Measurements from ENCODE around the gene CTDSP2.
"Not testable (repeated sequence)": the region's sequence is repeated elsewhere in the genome, so short reads cannot be mapped to it uniquely, and the experiment has no call there.

The CTDSP2 gene

DNA sequence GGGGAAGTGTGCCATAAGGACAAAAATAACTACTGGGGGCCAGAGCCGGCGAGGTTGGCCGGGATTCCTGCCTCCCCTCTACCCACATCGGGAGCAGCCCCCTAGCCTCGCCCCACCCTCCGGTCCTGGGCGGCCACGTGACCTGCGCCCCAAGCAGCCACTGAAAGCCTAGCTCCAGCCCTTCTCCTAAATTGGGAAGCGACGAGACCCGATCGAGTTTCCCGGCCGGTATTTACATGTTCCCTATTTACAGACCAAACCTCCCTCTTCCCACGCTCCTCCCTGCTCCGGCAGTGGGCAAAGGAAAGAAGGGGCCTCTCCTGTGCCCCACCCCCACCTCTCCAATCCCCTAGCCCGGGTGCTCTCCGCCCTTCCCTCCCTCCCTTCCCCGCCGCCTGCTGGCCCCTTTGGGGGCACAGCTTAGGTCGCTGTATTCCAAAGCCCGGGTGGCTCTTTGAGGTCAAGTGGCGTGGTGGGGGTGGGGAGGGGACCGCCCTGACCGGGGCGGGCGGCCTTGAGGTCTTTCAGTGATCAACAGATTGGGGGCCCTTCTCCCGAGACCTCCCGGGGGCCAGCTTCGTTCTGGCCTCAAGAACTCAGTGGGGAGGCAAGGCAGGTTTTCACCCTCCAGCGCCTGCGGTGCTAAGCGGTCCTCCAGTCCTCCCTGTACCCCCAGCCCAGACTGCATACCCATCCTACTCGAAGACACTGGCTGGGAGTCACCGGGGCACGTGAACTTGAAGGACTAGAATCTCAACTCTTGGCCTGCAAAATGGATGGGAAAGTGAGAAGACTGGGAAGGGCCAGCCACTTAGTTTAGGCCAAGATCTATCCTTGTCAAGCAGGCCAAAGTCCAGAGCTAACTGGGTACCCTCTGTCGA, 6.3 kb upstream of the CTDSP2 start:
- no peak for DNase-seq (ENCODE audit: low read depth, low spot score)

DNA sequence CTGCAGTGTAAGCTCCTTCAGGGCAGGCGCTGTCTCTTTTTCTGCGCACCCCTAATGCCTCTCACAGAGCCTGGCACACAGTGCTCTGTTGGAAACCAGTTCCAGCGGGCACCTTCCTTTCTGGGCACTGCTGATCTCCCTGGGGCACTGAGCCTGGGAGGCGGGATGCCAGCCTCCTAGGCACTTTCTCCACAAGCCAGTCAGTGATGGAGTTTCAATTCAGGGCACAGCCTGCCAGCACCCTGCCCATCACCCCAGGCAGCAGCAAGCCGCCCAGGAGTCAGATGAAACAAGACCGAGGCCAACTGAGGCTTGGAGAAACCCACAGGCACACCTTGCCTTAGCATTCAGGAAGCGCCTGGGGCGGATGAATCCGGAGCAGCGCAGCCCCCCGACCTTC, 5.7 kb upstream of the CTDSP2 start:
- no peak for DNase-seq (ENCODE audit: low read depth, low spot score)

DNA sequence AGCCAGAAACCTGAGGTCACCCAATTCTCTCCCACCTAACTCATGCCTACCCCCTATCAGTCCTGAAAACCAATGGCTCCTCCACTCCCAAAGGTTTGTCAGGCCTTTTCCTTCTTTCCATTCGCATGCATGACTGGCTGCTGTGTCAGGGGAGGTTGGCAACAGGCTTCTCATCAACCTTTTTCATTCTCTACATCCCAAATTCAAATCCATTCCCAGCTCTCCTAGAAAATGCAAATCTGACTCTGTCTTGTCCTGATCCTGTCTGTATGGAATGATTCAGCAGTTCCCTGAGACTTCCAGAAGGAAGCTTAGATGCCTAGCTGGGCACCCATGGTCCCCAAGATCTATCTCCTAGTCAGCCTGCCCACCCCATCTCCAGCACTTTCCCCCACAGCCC, 5.0 kb upstream of the CTDSP2 start:
- DNase-seq (ENCODE audit: low read depth, low spot score), result no peak

DNA sequence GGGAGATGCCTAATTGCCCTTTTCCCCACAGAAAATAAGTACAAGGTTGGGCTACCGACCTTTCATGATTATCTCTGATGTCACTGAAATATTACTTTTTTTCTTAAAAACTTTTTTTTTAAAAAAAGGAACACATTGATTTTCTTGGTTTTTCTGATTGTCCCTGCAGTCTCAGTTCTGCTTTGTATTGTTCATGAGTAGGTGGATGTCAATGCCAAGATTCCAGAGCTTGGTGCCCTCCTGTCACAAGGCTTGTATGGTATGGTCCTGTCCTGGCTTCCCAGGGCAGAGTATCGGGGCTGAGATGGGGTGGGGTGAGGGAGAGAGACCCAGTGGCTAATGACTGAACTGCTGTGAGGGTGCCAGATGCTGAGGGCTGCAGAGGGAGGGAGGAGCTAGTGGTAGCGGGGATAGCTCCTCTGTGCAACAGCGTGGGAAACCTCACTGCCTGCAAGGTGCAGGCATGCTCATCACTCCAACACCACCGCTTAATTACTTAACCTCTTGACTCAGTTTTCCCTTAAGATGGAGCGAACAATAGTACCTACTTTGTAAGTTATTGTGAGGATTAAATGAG, 4.4 kb upstream of the CTDSP2 start:
- no peak for DNase-seq (ENCODE audit: low read depth, low spot score)

DNA sequence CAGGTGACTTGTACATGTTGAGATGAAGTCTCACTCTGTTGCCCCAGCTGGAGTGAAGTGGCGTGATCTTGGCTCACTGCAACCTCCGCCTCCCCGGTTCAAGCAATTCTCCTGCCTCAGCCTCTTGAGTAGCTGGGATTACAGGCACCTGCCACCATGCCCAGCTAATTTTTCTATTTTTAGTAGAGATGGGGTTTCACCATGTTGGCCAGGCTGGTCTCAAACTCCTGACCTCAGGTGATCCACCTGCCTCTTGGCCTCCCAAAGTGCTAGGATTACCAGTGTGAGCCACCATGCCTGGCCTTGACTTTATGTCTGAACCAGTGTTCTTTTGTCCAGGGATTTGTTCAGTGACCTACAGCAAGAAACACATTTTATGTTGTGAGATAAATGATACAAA, 2.9 kb upstream of the CTDSP2 start:
- not testable (repeated sequence) for DNase-seq (ENCODE audit: low read depth, low spot score)

DNA sequence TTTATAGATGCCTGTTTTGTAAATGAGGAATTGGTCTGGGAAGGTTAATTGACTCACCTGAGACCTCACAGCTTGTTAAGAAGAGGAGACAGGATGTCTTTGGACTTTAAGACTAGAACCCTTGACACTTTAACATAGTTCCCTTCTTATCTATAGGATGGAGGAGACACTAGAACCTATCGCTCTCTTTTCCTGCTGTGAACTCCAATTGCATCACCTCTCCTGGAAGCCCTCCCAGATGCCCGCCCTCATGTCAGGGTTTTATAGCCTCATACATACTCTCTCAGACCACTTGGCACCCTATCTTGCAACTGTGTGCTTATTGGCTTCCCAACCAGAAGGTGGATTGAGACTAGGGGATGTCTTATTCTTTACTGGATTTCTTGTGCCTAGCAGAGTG, 2.5 kb upstream of the CTDSP2 start:
- DNase-seq (ENCODE audit: low read depth, low spot score), result no peak

DNA sequence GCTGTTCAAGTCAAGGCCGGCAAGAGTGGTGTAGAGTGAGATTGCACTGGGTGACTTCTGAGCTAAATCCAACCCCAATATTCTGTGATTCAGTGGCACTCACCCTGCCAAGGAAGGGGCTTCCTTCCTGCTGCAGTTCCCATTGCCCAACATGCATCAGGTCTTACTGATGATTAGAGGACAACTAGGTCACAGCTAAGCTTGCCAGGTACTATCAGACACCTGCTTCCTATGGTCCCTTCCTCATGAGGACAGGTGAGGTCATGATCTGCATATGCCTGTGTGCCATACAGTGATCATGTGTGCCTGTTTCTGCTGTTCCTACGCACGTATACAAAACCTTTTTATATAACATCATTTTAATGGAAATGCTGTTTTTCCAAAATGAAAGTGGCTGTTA, 1.7 kb upstream of the CTDSP2 start:
- DNase-seq (ENCODE audit: low read depth, low spot score), result no peak

DNA sequence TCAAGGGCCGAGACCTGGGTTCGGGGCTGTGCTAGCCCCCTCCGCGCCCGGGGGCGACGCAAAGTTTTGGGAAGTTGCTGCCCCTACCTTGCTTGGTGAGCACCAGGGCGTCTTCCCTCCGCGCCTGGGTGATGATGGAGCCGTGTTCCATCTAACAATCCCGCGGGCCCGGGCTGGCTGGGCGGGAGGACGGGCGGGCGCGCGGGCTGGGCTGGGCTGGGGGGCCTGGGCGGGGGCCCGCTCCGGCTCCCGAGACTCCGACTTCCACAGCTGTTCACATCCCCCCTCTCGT, 298 bp downstream of the CTDSP2 start:
- no peak for DNase-seq (ENCODE audit: low read depth, low spot score)

DNA sequence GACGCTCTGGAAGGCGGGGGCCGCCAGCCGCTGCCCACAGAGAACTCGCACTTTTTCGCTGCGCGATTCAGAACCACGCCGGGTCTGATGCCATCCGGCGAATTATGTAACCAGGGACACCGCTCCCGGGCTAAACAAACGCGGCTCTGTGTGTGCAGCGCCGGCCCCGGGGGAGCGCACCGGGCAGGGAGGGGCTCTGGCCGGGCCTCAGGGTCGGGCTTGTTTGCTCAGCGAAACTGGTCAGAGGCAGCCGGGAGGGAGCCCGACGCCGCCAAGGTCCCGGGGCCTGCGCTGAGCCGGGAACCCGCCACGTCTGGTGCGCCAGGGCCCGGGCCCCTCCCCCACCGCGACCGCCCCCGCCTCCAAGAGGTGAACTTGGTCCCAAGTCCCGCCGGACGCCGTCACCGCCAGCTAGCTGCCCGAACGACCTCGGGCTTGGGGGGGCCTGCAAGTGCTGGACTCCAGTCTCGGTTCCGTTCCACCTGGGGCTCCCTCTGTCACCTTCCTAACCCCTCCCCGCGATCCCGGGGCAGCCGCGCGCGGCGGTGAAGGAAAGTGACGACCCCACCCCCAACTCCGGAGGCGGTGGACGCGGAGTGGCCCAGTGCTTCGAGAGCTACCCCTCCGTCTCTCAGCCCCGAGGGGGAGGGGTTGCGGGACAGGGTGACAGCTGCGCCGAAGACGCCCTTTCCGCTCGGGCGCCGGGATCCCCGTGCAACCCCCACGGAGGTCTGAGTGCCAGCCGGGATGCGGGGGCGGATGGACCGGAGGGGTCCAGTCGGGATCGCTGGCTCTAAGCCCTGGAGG, 848 bp downstream of the CTDSP2 start:
- DNase-seq (ENCODE audit: low read depth, low spot score), result peak; percentile 25

DNA sequence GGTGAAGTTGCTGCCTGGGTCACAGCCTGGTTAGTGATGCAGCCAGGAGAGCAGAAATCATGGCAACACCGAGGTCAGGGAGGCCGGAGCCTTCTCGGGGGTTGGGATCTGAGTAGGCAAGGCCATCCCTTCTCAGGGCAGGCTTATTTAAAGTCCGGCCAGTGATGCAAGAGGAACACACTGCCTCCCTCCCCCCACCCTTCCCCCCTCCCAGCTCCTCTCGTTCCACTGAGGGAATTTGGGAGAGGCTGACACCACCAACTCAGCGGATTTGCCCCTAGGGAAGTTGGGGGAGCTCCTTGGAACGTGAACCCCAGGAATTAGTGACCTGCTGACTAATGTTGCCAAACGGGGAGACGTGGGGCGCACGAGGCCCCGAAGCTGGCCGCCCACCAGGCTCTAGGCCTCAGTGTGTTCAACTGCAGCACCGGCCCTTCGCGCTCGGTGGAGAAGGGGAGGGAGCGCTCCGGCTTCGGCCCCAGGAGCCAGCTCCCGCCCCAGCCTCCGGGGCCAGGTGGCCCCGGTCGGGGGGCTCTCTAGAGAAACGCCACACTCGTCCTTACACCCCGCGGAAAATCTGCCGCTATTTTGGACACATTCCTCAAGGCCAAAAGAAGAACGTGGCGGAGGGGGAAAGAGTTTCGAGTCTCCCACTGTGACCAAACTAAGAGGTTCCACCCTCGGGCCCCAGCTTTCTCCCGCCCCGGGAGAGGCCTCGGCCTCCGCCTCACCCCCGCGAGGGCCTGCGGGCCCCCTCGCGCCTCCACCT, 1.6 kb downstream of the CTDSP2 start:
- no peak for DNase-seq (ENCODE audit: low read depth, low spot score)

DNA sequence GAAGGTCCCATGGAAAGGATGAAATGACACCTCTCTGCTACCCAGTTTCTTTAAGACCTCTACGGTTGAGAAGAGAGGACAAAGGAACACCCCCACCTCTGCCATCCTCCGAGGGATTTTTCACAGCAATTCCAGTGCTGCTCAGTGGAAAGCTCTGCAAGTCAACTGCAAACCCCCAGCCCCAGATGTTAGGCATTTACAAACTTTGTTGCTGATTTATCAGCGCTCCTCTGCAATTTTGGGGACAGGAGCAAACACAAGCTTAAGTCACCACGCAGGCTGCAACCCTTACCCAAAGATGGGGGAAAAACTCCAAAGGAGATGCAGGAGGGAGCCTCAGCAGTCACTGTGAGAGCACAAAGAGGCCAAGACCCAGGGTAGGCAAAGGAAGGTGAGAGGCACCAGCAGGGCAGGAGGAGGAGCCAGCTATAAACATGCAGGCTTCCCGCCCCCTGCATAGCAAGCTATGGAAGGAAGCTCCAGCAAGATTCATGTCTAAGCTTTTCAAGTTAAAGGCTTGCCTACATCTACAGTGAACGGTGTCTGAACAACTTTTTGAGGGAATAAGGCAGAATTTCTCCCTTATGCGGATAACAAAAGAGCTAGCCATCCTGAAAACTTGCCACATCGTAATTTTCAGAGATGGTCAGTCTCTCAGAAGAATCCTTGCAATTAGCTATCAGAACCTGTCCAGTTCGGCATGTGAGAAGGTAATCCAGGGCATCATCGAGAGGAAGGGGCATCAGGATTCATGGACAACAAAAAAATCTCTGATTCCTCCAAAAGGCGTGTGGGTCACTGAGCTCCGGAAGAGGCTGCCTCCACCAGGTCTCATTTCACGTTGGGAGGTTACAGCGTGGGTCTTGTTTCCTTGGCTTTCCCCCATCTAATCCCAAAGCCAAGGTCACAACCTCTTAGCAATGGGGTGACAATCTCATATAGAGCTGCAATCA, 3.9 kb downstream of the CTDSP2 start:
- no peak for DNase-seq (ENCODE audit: low read depth, low spot score)

DNA sequence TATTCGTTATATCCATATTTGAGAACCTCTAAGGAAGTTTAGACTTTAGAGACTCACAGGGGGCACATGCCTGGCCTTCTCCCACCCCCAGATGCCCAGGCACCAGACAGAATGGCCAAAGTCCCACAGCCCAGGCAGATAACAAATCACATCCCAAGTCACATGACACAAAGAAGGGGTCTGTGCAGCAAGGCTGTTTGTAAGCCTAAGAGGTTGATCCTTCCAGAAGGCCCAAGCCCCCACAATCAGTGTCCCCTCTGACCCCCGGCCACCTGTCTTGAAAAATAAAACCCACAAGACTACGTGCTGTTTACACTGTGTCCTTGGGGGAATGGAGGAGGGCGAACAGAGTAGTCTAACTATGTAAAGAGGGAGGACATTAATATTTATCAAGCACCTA, 5.1 kb downstream of the CTDSP2 start:
- DNase-seq (ENCODE audit: low read depth, low spot score), result no peak

DNA sequence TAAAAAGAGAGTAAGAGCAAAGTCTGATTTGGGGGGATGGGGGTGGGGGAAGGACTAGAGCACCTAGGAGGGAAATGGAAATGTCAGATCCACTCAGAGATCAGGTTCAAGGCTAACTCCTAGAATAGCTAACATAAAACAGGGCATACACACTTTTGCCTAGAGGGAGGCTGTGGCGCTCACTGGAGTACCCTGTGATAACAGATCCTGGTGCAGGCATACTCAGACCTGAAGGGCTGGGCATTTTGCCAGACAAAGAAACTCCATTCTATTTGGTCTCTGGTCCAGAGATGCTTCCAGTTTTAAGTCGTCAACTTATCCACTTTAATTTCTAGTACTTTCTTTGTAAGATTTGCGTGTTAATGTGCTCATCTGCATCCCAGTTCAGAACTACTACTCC, 5.8 kb downstream of the CTDSP2 start:
- no peak for DNase-seq (ENCODE audit: low read depth, low spot score)

DNA sequence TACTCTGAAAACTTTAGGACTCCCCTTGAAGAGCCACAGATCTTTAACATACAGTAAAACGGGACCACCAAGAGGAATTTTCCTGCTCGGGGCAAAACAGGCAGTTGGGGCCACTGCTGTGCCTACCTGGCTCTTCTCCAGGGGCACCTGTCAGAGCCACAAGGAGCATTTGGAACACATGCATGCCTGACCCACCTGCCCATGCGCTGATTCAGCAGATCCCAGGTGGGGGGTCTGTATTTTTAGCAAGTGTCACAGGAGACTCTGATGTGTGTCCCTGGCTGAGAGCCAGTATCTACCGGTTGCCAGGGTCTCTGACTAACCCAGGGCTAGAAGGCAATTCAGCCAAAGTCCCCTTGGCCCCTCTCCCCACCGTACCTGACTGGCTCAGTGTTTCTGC, 6.5 kb downstream of the CTDSP2 start:
- no peak for DNase-seq (ENCODE audit: low read depth, low spot score)

DNA sequence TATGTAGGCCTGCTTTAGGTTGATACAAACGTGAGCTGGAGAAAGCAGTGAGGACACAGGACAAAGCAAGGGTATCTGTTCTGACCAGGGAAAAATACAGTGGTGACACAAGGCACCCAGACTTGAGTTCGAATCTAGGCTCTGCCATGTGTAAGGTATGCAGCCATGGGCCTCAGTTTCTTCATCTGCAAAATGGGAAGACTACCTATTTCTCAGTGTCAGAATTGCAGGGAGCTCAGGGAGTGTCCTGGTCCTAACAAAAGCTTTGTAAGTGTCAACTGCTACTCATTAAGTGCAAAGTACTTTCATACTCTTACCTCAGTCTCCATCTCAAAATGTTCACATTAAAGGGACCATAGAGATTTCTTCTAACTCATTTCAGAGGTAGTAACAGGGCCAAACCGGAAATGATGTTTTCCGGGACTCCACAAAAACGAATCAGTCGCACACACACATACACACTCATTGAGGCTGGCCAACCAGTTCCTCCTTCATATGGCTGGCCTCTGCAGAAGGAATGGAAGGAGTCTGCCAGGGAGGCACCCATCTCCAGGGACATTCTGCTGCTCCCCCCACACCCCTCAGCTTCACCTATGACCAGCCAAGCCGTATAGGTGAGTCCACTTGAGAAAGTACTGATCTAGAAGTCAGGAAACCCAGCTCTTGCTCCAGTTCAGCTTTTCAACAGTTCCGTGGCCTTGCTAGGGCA, 7.8 kb downstream of the CTDSP2 start:
- no peak for DNase-seq (ENCODE audit: low read depth, low spot score)

DNA sequence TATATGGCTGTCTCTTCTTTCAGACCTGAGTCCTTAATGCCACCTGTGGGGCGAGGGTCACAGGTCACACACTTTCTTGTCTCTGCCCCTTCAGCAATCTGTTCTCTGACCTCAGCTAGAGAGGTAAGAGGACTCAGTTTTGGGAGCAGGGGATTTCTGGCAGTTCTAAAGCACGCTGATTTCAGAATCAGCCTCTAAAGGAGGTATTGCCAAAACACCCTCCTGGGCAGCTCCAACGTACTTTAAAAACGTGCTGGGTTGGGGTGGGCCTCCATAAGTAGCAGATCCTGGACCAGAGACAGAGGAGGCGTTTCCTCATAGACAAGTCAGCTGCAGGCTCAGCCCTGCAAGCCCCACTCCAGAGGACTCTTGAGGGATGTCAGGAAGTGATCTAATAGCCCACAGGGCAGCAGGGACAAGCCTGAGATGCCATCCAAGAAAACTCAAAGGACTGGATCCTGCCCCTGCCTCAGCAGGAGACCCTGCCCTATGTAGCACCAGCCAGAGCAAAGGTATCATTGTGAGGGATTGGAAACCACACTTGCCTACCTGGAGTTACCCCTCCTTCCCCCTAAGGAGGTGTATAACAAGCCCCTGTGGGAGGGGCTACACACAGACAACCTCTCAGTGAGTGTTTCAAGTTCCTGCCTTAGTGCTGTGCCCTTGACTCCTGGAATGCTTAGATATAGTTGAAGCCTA, 8.5 kb downstream of the CTDSP2 start:
- no peak for DNase-seq (ENCODE audit: low read depth, low spot score)

DNA sequence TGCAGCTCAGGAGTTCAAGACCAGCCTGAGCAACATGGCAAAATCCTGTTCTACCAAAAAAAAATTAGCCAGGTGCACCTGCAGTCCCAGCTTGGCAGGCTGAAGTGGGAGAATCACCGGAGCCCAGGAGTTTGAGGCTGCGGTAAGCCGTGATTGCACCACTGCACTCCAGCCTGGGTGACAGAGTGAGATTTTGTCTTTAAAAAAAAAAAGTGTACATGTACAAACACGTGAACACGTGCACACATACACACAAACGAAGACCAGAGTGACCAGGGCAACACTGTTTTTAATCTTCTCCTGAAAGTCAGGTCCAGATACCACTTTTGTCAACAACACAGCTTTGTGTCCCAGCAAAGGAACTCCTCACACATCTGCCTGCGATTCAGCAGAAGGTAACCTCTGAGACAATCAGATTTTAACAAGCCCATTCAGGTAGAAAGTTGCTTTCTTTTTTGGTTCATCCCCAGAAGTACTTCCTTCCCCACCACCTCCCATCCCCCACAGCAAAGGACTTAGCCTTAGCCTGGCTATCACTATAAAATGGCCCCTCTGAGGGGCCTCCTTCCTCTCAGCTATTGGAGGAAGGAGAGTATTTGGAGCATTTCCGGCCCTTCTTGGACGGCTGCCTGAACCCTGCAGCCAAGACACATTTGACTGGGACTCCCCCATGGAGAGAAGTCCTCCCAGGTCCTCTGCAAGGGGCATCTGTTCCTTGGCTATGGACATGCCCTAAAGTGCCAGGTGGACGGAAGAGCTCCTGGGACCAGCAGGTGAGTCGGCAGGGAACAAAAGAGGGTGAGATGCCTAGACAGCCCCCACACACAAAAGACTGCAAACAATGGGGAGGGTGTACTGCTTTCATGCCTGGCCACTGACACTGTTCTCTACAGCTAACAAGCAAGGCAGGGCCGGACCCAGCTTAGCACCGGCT, 9.8 kb downstream of the CTDSP2 start:
- DNase-seq (ENCODE audit: low read depth, low spot score), result no peak
